ENCODE measurements around the gene ART1.

The ART1 gene

DNA sequence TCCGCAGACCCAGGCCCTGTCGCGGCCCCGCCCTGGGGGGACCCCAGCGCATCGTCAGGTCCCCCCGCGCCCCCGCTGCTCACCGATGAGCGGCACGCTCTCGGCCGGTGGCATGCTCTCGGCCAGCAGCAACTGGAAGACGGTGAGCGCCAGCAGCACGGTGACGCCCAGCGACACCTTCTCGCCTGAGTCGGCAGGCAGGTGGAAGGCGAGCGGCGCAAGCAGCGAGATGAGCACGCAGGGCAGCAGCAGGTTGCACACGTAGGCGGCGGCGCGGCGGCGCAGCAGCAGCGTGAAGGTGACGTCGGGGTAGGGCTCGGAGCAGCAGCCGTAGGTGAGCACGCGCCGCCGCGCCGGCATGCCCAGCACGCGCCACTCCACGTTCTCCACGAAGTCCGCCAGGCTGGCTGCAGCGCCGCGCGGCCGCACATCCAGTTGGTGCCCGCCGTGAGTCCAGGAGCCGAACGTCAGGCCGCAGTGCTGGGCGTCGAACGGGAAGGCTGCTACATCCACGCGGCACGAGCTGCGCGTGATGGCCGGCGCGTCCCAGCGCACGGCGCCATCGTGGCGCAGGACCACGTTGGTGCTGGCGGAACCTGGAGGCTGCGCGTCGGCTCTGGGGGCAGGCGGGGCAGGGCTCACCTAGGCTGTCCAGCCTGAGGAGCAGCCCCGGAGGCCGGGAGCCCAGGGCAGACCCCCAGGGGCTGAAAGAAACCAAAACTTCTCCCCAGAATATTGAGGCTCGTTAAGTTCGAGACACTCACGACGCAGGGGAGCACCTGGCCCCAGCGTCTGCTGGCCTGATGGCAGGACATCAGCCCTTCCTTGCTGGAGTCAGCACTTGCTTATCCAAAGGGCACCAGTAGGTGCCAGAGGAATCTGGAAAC, 22.5 kb downstream of the ART1 start:
- DNase-seq, result no peak

DNA sequence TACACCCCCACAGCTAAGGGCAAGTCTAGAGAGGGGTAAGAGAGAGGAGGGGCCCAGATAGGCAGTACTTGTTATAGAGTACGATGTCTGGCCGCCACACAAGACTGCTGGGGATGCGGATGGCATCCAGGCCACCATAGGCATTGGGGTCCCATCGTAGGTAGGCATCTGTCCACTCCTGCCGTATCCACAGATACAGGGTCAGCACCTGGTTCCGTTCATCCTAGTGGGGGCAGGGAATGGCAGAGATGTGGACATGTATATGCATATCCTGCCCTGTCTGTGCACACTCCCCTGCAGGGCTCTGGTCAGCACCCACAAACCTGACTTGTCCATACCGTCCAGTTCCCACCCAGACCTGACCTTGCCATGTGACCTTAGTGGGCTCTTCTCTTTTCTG, 24.2 kb downstream of the ART1 start:
- no peak for DNase-seq

DNA sequence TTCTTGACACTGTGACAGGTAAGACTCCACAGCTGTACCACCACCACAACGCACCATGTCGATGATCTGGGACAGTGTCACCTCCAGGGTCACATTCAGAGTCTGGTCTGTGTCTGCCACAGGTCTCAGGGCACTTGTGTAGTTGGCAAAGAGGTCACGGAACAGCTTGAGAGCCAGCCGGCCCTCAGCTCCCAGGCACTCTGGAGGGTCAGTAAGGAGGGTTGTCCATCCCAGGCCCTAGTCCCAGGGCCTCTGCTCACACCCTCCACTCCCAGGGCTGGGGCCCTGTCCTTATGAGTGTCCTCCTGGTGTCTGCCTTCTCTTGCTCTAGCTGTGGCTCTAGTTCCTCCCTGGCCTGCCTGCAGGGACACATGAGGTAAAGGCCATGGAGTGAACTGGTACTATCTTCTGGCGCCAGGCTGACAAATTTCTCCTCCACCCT, 24.8 kb downstream of the ART1 start:
- no peak for DNase-seq

DNA sequence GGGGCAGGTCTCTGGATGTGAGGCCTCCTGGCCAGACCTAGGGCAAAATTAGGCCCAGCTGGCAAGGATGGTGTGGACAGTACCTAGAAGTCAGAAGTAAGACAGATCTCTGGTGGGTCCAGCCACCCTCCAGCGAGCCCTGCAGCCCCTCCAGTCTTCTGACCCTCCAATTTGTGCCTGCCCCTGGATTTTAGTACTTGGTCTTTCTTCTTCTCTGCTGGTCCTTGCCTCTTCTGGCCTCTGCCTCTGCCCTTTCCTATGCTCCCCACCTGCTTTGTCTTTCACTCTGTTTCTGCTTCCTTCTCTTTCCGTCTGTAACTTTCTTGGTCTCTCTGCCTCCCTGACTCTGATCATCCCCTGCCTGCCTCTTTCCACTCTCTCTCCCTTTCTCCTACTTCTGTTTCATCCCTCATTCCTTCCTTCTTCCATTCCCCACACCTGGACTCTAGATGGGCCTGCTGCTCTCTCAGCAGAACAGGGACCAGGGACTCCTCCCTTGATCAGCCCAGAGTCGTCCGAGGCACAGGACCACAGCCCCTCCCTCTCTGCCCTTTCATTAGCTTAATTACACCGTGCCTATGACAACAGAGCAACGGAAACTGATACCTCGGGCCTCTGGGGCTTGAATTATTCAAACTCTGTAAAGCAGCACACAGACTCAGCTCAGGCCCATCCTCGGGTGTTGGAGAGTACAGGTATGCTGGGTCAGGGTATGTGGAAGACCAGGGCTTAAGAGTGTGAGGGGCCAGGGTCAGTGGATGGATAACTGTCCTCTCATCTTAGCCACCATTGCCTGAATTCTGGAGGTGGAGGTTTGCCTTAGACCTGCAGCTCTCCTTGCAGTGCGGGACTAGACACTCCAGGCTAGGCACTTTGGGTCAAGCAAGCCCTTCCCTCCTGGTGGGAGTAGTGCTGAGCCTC, 26.7 kb downstream of the ART1 start, which contains the start of gene CHRNA10:
Gene CHRNA10 (minus strand): TSS at position 51 of the 921 bp plus-strand sequence. CDS start 72 bp downstream, outside the sequence.
- DNase-seq, result no peak

DNA sequence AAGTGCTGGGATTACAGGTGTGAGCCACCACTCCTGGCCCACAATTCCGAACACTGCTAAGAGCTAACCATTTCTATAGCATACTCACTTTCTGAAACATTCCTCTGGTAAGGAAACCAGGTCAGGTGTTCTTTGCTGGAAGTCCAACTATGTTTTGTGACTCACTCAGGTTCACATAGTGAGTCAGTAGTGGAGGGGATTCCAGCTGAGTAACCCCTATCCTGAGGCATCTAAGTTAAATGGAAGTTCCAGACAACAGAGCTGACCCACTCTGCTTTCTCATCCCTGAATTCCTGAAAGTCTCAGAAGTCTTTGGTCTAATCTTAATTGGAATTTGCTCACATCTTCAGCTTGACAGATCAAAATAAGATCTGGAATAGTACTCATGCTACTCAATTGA, 29.3 kb downstream of the ART1 start:
- DNase-seq, result no peak

DNA sequence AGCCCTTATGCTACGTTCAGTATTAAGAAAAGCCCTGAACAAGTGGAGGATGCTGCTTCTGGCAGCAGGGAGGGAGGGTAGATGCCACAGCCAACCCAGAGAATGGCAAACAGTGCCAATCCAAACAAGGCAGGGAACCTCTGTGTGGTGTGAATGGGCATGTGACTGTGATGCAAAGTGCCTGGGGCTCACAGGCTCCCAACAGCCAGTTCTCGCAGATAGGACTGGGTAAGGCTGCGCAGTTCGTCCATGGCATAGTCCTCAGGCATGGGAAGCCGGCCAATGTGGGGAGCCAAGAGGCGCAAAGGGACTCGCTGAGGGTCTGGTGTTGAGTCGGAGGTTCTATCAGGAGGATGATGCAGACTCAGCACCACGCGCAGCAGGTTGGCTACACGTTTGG, 31.0 kb downstream of the ART1 start:
- DNase-seq, result no peak

DNA sequence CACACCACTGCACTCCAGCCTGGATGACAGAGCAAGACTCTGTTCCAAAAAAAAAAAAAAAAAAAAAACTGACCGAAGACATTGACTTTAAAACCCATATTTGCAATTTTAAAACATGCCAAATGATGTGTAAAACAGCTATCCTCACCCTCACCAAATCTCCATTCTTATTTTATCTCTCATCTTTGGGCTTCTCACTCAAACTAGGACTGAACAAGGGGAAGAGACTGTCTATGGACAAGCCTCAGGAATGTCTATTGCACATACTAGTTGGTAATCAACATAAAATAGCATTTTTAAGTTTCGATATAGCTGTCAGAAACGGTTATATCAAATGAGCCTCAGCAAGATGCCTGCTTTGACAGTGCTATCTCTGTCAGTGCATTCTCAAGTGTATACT, 34.1 kb downstream of the ART1 start:
- no peak for DNase-seq

DNA sequence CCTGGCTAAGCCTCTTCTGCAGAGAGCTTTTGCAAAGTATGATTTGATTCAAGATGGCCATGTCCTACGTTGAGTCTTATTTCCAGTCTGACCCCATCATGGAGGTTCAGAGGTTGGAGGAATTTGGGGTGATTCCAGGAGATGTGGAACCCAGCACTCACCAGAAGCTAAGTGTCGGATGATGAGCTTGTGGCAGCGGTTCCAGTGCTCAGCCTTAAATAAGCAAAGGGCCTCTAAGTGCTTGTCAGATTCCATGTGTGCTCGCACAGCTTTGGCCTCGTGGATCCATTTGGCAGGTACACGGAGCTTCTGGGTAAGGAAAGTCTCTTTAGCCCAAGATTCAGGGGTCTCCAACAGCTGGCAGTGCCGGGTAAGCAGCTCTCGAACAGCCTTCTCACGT, 38.1 kb downstream of the ART1 start:
- DNase-seq, result no peak

DNA sequence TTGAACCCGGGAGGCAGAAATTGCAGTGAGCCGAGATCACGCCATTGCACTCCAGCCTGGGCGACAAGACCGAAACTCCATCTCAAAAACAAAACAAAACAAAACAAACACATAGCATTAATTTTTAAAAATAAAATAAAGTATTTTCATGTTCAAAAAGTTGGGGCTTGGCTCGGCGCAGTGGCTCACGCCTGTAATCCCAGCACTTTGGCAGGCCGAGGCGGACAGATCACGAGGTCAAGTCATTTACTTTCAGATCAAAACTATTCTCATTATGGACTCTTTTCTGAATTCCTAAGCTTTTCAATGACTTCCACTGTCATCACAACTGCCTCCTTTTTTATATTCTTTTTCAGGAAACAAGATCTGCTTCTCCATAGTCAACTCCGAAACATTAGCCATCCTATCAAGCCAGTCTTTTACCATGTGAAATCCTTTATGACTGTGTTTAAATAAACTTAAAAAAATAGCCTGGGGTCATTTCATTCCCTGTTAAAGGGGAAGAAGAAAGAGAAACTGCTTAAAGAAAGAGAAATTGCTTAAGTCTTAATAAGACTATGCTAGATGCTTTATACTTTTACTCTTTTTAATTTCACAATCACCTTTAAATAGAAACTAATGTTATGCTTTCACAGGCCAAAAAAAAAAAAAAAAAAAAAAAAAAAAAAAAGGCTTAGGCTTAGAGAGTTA, 39.3 kb downstream of the ART1 start:
- no peak for DNase-seq

DNA sequence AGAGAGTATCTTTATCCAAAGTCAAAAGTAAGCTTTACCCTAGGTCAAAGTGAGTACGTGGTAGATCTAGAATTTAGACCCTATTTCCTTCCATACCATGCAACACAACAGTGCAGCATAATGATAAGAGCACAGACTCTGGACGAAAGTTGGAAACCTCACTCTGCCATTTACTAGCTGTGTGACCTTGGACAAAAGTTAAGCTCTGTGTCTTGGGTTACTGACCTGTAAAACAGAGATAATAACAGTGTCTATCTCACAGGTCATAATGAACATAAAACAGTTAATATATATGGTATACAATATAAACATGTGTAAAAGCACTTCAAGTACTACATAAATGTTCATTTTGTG, 39.9 kb downstream of the ART1 start:
- DNase-seq, result no peak

DNA sequence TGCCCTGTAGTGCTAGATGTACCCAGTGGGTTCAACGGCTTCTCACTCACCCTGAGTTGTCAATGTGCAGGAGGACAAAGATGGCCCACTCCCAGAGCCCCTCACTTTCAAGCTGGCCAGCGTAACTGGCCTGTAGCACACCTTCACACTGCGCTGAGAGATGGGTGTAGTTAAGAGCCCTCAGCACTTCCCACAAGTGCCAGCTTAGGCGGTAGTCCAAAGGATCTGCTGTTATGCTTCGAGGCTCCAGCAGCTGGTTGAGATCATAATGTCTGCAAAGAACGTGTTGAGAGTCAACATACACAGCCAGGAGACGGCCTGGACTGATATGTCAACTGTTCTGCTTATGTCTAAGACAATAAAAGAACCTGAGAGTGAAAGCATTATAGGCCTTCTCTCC, 41.0 kb downstream of the ART1 start:
- DNase-seq, result peak; percentile 10

DNA sequence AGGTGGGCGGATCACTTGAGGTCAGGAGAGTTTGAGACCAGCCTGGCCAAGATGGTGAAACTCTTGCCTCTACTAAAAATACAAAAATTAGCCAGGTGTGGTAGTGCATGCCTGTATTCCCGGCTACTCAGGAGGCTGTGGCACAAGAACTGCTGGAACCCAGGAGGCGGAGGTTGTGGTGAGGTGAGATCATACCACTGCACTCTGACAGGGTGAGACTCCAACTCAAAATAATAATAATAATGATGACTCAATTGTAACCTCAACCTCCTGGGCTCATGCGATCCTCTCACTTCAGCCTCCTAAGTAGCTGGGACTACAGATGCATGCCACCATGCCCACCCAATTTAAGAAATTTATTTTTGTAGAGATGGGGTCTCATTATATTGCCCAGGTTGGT, 41.8 kb downstream of the ART1 start:
- DNase-seq, result no peak

DNA sequence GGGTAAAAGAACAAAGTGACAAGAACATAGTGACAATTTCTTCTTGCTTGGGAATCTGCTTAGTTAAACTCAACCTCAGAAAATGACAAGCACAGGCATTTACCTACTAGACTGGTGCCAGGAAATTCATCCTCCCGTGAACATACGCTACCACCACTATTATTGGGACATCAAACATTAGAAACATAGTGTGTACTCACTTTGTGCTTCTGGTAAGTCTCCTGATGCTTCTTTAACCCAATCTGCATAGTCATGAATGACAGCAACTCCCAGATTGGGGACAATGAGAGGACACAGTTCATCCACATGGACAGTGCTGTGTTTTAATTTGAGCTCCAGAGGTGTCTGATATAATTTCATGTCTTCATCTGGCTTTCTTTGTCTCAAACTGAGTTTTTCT, 55.5 kb downstream of the ART1 start:
- no peak for DNase-seq

DNA sequence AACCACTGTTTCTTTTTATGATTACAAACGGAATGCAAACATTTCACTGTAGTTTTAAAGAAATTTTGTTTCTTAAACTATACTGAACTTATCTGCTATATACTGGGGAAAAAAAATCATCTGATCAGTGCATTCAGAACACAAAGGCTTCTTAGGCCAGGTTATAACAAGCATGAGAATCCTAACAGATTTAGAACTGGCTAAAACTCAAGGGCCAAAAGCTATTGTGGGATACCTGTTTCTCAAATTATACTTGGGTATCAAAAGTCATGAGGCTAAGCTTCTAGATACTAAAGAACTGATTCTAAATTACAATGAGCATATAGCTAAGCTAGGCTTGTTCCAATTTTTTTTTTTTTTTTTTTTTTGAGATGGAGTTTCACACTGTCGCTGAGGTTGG, 56.0 kb downstream of the ART1 start:
- DNase-seq, result no peak

DNA sequence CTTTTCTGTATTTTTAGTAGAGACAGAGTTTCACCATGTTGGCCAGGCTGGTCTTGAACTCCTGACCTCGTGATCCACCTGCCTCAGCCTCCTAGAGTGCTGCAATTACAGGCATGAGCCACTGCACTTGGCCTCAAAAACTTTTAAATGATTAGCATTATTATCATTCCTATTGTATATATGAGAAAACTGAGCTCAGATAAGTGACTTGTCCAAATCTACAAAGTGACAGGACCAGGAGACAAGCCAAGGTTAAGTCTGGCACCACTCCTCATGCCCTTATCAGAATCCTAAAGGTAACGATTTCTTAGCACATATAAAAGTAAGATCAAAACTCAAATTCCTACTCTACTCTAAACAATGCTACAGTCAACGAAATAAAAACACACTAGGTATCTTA, 58.5 kb downstream of the ART1 start:
- no peak for DNase-seq

DNA sequence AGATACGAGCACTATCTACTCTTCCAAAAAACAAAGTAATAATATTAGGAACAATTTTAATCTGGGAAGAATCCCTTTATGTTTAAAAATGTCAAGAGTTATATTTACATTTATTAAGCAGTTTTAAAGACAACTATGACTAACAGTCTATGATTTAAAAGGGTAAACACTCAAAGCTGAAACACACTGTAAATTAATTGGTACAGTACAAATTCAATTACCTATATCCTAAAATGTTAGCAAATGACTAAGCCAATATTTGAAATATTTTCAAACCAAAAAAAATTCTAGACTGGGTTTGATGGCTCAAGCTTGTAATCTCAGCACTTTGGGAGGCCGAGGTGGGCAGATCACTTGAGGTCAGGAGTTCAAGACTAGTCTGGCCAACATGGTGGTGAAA, 62.2 kb downstream of the ART1 start:
- no peak for DNase-seq

DNA sequence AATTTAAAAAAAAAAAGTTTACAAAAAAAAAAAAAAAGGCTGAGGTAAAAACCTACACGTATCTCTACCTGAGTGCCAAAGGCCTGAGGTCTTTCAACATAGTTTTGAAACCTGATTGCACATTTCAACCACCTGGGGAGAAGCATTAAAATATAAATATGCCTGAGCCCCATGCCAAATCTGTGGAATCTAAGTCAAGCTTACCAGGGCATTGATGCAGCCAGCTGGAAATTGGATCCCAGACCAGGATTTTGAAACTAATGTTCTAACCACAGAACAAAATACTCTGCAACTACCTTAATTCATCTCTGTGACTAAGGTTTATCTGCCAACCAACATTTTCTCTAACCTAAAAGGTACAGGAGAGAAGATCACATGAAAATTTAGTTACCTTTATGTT, 65.0 kb downstream of the ART1 start:
- no peak for DNase-seq

DNA sequence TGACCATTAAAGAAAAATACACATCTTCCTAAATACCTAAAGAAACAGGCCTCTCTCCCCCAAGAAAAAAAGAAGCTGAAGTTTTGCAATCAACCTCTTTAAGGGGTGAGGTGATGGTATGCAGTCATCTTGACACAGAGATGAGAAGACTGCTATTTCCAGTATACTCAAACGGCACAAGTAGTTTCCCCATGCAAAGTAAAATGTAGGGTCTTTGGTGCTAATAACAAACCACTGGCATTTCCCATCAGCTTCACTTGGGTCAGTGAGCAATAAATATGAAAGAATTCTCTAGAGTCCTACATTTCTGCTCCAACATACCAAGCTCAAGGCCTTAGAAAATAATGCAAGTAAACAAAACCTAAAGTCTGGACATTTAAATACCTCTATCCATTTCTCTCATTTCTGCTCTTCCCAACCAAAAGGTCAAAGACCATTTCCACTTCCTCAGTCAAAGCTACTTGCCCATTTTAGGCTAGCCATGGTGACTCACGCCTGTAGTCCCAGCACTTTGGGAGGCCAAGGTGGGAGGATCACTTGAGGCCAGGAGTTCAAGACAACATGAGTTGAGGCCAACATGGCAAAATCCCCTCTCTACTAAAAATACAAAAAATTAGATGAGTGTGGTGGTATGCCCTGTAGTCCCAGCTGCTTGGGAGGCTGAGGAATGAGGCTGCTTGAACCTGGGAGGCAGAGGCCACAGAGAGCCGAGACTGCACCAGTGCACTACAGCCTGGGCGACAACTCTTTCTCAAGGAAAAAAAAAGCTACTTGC, 65.7 kb downstream of the ART1 start:
- no peak for DNase-seq

DNA sequence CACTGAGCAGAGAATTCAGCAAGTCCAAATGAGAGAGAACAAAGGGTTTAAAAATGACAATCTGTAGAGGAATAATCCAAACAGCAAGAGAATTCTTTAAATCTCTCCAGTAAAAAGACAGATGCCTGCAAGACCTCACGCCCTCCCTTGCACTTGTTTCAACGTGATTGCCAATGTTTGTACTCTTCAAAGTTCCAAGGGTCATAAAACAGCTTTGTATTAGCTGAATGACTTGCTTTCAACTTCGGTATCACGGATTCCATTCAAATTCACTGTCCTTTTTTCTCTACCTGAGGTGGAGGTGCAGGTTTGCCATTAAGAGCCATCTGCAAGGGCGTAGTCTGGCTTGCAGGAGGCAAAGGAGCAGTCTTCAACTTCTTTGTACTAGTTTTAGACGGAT, 67.3 kb downstream of the ART1 start:
- DNase-seq, result no peak

Measured in NCI-H510A (cell line).